Erythroblast (primary cell): ENCODE measurements around the gene COMT.

ENCODE experiments used
- GATA1 ChIP-seq: IDR thresholded peaks from 2 replicates; pipeline ENCODE4 v1.6.1; 2011; ENCODE audit warnings: low read depth, mild to moderate bottlenecking, control low read depth, low read length, moderate library complexity
- POLR2A ChIP-seq: IDR thresholded peaks from 2 replicates; pipeline ENCODE4 v1.6.1; 2011; ENCODE audit warnings: mild to moderate bottlenecking, low read length

- TF ChIP-seq POLR2A: no peak
- TF ChIP-seq GATA1: no peak
Observed at GRCh38 chr22:19898831-19899567, 42.6 kb upstream of the COMT start.
